Measurements from ENCODE around the gene KRT72.

Gene KRT72

GRCh38 chr12:52606581-52607218, 5.4 kb upstream of the KRT72 start:
- TF ChIP-seq ZFX (IDR thresholded peaks at IDR 0.05) (no peak), CTCF (conservative IDR thresholded peaks at IDR 0.05) (no peak)

GRCh38 chr12:52606096-52606495, 4.8 kb upstream of the KRT72 start:
- no peak for TF ChIP-seq ZFX (IDR thresholded peaks at IDR 0.05)
- no peak for TF ChIP-seq CTCF (conservative IDR thresholded peaks at IDR 0.05)
- no peak overlapping the region for H3K27ac ChIP-seq

More at GRCh38 chr12:52606581-52607218, 5.4 kb upstream of the KRT72 start:
- H3K27ac ChIP-seq: no peak overlapping the region

- TF ChIP-seq CTCF (conservative IDR thresholded peaks at IDR 0.05): no peak
- no peak overlapping the region for H3K27ac ChIP-seq
Observed at GRCh38 chr12:52605542-52605941, 4.3 kb upstream of the KRT72 start.

GRCh38 chr12:52604859-52605258, 3.6 kb upstream of the KRT72 start:
- H3K27ac ChIP-seq: no peak overlapping the region
- TF ChIP-seq ZFX (IDR thresholded peaks at IDR 0.05) (no peak), CTCF (conservative IDR thresholded peaks at IDR 0.05) (no peak)

GRCh38 chr12:52603314-52603713, 2.1 kb upstream of the KRT72 start:
- TF ChIP-seq CTCF (conservative IDR thresholded peaks at IDR 0.05): no peak
- no peak for TF ChIP-seq ZFX (IDR thresholded peaks at IDR 0.05)
- H3K27ac ChIP-seq: no peak overlapping the region

GRCh38 chr12:52602552-52602951, 1.3 kb upstream of the KRT72 start:
- no peak for TF ChIP-seq CTCF (conservative IDR thresholded peaks at IDR 0.05)
- TF ChIP-seq ZFX (IDR thresholded peaks at IDR 0.05): no peak

GRCh38 chr12:52601671-52602070, 408 bp upstream of the KRT72 start:
- TF ChIP-seq ZFX (IDR thresholded peaks at IDR 0.05): no peak
- no peak overlapping the region for H3K27ac ChIP-seq

More at GRCh38 chr12:52602552-52602951, 1.3 kb upstream of the KRT72 start:
- H3K27ac ChIP-seq: no peak overlapping the region

- no peak overlapping the region for H3K27ac ChIP-seq
- TF ChIP-seq ZFX (IDR thresholded peaks at IDR 0.05) (no peak), CTCF (conservative IDR thresholded peaks at IDR 0.05) (no peak)
Observed at GRCh38 chr12:52600475-52600874, 788 bp downstream of the KRT72 start.
